SH-SY5Y (cell line): ENCODE data around the gene PTER.

Experiments
- GATA2 ChIP-seq: IDR thresholded peaks from 2 replicates; pipeline ENCODE4 v1.6.1; 2011; ENCODE audit warnings: mild to moderate bottlenecking, low read depth, low read length
- GATA3 ChIP-seq: IDR thresholded peaks from 2 replicates; pipeline ENCODE4 v1.6.1; 2011; ENCODE audit warnings: low read depth, mild to moderate bottlenecking, low read length, moderate library complexity

DNA sequence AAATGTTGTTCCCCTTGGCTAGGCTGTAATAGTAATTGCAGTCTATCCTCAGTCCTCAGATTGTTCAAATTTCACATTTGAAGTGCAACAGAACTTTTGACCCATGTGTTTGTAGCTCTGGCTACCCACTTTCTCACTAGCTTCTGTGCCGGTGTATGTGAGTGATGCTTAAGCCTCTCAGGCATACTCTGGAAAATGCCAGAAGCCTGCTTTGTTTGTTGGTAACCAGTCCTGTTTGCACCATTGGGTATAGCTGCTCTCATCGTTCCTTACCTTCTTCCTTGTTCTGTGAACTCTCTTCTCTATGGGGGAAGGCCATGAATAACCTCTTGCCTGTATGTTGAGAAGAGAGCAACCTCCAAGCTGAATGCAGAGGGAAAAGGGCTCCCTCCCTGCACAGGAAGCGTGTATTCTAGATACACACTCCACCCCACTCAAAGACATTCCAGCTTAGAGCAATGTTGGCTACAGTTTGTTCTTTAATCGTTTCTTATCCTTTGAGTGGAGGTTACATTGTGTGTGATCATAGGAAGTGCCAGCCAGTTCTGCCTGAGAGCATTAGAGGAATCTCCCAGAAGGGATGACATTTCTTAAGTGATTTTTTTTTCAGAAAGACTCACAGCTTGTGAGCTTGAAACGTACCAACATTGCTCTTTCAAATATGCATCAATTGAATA, 44.4 kb downstream of the PTER start:
- TF ChIP-seq GATA2 (no peak), GATA3 (no peak)
